ENCODE results near the gene MED13.

MED13 gene

DNA sequence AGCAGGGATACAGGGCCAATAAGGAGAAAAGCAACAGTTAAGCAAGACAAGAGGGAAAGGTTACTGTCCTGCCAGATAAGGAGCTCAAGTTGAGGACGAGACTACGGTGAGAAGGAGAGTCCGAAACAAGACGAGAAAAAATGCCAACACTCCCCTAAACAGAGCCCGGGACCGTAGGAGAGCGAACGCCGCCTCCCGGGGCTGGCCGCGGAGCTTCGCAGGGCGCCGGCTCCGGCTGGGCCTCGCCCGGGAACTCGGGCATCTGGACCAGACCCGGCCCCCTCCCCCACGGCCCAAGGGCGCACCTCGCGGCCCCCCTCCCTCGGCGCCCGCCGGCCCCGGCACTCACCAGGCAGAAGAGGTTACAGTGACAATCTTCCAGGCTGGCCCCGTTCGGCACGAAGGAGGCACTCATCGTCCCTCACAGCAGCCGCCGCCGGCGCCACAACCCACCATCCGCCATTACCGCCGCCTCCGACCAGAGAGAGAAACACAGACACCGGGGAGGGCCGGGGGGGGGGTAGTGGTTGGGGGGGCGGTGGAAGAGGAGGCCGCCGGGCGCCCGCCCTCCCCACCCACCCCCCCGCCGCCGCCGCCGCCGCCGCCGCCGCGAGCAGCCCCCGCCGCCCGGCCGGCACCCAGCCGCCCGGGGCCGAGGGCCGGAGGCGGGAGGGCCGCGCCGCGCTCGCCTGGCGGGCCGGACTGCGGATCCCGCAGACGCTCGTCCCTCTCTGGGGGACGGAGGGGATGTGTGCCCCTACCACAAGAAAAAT lies at the start of gene MED13:
TSS of gene MED13 (minus strand) at position 488 of the 773 bp plus-strand sequence. CDS start at position 415, 73 bp downstream.
- DNase-seq (ENCODE audit: low spot score): peak; percentile 56

- DNase-seq (ENCODE audit: low spot score): no peak
These were observed 47.2 kb upstream of the MED13 start for GRCh38 chr17:62112229-62112628.

DNA sequence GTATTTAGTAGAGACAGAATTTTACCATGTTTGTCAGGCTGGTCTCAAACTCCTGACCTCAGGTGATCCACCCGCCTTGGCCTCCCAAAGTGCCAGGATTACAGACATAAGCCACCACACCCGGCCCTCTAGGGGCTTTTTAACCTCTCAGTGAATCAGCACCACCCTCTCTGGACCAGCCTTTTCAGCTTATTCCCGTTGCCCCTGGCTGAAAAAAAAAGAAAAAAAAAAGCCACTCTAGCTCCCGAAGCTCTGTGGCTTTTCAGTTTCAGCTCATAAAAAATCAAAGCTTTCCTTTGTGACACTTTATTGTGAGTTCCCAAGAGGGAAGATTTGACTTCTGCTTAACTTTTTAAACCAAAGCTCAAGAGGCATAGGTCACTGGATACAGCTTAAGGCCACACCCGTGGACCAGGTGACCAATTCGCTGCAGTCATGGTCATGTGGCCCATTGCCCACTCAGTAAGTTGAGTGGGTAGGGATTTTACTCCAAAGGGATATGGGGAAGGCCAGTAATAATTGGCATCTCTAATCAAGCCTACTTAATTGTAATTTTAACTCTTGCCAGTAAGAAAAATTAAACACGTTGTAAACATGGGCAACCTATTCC lies 46.6 kb upstream of the MED13 start:
- DNase-seq (ENCODE audit: low spot score): no peak

DNA sequence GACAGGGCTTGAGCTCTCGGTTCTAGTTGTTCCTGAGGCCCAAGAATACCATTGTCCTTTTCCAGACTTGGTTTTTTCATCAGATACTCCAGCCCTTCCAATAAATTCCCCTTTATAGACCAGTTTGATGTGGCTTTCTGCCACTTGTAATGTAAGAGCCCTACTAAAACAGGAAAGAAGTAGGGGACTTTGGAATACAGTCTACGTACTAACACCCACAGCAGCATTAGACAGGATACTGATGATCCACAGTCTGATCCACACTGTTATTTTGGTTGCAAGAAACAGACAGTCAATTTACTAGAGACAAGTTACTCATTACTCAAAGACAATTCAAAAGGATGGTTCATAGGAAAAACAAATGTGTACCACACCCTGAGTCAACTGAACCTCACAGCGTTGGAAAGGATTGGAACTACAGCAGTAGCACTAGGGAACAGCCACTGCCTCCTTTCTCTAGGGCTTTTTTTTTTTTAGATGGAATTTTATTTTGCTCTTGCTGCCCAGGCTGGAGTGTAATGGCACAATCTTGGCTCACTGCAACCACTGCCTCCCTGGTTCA lies 45.9 kb upstream of the MED13 start:
- DNase-seq (ENCODE audit: low spot score): no peak

GRCh38 chr17:62109924-62110323 lies 44.8 kb upstream of the MED13 start:
- no peak for DNase-seq (ENCODE audit: low spot score)

DNA sequence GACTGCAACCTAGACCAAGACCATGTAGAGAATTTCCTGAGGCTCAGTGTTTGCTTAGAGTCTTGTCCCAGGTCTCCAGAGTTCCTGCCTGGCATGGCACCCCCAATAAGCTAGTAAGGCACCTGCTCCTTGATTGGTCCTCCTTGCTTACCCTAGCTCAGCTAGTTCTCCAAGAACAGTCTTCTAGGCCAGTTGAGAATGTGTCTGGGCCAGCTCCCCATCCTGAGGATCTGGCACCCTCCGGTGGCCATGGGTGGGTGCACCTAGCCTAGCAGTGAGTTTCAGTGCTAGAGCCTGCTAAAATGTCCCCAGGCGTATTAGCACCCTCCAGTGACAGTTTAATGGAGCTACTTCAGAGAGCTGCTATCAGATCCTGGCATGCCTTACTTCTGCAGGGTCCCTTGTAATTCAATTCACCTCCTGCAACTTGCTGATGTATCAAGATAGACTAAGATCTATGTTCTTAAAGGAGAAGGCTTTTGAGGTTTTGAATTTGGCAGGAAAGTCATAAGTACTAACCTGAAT lies 44.4 kb upstream of the MED13 start:
- DNase-seq (ENCODE audit: low spot score): peak; percentile 45

DNA sequence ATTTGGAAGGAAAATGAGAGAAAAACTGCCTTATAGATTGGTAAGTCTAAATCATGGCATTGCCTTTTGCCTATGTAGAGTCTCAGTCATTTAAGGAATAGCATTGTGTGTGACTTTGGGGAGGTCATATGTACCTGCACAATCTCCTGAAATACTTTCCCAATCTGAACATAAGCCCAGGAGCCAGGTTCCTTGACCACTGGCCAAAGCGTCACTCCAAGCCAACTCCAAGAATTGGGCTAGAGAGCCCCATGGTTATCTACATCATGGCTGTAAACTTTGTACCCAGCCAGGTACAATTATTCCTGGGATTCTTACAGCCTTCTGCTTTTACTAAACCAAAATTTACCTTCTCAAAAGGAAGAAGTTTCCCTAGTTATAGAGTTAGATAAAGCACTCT lies 40.8 kb upstream of the MED13 start:
- DNase-seq (ENCODE audit: low spot score): no peak

DNA sequence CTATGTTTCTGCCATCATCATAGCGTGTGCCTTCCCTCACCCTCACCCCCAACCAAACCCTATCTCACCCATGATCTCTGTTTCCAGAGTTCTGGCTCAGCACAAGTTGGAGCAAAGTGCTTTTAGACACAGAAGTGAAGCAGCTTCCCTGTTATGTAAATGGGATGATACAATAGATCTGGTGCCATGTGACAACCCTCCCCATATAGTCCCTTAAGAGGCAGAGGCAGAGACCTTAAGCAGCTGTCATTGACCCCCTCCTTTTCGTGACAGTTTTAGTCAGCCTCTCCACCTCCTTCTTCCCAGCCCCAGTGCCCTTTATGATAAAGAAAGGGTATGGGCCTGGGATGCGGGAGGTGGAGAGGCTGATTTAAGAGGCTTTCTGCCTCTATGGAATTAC lies 40.3 kb upstream of the MED13 start:
- DNase-seq (ENCODE audit: low spot score): no peak

DNA sequence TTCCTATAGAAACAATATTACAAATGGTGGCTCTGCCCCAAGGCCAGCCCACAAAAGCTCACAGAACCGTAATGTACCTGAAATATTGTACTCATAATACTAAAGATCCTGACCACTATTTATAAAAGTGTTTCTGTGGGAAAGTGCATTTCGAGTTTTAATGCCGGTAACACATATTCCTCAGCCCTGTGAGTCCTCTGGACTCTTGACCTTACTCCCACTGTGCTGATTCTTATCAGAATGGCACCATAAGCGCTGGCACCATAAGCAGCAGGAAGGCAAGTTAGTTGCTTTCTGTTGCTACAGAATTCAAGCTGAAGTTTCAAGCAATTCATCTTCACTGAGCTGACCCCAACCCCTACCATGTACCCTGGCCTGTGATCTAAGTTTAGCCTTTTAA lies 36.4 kb upstream of the MED13 start:
- no peak for DNase-seq (ENCODE audit: low spot score)

- DNase-seq (ENCODE audit: low spot score): no peak
These were observed 36.0 kb upstream of the MED13 start for GRCh38 chr17:62101090-62101489.

GRCh38 chr17:62100055-62100454 lies 35.0 kb upstream of the MED13 start:
- DNase-seq (ENCODE audit: low spot score): no peak

- no peak for DNase-seq (ENCODE audit: low spot score)
These were observed 34.5 kb upstream of the MED13 start for GRCh38 chr17:62099532-62099931.

GRCh38 chr17:62098623-62099231 lies 33.6 kb upstream of the MED13 start:
- no peak for DNase-seq (ENCODE audit: low spot score)

DNA sequence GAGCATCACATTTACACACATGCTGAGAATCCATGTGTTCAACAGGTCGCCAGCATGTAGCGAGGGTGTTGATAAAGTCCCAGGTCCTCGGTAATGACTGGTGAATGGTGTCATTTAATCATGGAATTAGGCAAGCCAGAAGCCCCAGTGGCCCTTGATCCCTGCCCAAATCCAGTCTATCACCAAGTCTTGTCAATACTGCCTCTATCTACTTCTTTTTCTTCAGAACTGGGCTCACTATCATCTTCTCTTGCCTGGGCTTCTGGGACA lies 31.3 kb upstream of the MED13 start:
- DNase-seq (ENCODE audit: low spot score): no peak

DNA sequence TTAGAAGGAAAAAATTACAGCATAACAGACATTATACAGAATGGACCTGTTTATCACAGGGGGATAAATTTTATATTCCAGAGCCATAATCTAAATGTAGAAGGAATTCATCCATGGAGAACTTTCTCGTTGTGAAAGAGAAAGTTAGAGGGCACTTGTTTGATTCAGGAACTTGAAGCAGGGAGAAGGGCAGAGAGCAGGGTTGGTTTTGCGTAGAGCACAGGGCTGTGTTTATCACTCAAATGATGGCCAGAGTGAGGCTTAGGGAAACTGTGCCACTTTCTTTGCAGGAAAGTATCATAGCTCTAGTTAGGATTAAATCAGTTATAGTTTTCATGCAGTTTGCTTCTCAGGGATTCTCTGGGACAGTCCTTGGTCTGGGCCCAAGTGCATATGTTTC lies 29.1 kb upstream of the MED13 start:
- DNase-seq (ENCODE audit: low spot score): no peak

DNA sequence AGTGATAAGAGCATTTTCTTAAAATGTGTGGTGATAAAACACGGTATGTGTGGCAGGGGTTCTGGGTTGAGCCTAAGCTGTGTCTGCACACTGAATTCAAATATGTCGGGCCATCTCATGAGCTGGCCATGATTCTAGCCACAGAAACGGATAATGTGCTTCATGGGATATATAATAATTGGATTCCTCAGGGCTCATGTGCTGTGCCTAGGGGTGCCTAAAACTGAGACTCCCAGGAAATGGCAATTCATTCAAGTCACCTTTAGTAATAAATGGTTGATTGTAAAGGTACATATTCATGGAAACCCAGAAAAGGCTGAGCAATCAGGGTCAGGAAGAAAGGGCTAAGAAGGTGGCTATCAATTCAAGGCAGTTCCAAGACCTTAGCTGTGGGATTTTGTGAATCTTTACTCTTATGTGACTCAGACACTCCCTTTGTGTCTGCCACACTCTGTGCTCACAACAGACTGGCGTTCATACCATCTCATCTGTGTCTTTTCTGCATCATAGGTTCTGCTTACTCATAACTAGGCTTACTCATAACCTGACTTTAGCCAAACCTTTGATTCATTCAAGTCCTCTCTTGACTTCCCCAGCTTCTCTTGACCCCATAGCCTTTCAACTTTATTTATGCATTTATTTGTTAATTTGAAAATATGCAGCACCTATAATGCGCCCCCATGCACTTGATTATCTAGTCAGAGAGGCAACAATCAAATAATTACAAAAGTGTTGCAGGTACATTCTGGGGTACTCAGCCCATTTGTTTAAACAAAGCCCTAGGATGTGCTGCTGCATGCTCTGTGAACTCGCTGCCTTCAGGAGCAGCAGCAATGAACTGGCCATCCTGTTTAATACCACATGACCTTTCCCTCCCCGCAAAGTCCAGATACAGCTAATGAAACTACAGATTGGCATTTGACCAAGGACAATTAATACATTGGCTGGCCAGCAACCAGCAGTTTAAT lies 28.4 kb upstream of the MED13 start:
- no peak for DNase-seq (ENCODE audit: low spot score)

GRCh38 chr17:62092784-62093183 lies 27.7 kb upstream of the MED13 start:
- no peak for DNase-seq (ENCODE audit: low spot score)

GRCh38 chr17:62091804-62092203 lies 26.7 kb upstream of the MED13 start:
- DNase-seq (ENCODE audit: low spot score): no peak

- no peak for DNase-seq (ENCODE audit: low spot score)
These were observed 25.8 kb upstream of the MED13 start for GRCh38 chr17:62090868-62091267.

DNA sequence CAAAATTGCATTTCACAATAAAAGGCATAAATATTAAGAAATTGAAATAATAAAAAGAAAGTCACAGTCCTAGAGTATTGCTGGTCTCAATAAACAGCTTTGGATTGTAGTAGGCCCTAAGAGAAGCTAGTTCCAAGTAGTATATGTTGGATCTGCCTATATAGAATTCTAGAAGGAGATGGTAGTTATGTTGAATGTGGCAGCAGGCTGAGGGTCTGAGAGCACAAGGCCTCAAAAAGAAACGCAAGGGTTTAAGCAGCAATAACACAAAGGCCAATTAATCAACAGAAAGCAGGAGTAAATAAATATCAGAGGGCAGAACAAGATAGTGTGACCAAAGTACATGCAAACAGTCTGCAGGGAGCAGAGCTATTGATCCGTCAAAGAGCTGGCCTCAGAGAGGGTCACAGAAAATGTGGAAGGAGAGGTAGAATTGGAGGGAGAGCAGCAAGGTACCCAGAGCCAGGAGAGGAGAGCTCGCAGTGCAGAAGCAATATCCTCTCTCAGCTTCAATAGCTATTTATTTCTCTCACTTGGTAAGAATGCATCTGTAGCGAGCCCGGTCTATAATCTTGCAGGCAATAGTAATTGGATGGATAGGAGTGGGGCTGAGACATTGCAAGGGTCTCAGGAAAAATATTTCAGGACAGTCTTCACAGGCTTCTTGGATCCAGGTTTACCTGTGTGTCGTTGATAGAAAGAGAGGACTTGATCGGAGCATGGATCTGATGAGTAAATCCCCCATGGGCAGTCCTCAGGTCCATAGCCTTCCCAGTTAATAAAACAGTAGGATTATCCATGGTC lies 25.1 kb upstream of the MED13 start:
- no peak for DNase-seq (ENCODE audit: low spot score)

- DNase-seq (ENCODE audit: low spot score): no peak
These were observed 24.3 kb upstream of the MED13 start for GRCh38 chr17:62089334-62089733.
